ELF-1 (cell line): ENCODE data around the gene SLC52A1.

Source experiments
- DNase-seq: peaks from one replicate; pipeline ENCODE4 v3.0.0-alpha.2; 2016; ENCODE audit warnings: low read depth, low spot score

The SLC52A1 gene

GRCh38 chr17:4987767-4988567, 47.3 kb downstream of the SLC52A1 start:
- DNase-seq = no peak

DNA sequence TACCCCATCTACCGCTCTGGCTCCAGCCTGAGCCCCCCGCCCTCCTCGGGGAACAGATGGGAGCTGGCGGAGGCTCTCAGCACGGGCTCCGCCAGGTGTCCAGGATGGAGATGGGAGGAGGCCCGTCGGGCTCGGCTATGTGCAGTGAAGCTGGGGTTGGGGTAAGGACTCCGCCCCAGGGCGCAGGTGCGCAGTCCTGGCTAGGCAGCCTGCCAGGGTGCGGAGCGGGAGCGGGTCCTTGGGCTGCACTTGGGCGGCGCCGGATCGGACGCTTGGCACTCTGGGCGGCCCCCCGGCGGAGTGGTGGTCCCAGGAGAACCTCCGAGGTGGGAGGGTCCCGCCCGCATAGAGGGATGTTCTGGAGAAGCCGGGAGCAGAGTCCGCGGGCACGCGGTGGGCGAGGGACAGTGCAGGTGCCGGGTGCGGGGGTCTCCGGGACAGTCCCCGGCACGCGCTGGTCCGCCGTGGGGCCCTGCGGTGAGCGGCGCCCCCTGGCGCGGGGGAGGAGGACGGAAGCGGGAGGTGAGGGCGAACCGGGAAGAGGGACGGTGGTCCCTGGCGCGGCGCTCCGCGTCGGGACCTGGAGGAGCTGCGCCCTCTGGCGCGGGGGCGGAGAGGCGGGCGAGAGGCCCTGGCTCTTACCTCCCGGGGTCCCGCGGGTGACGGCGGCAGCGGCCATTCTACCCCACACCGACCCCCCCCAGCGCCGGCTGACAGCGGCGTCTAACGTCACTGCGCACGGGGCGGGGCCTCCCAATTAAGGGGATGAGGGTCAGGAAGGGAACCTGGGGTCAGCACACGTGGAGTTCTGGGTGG, 48.1 kb downstream of the SLC52A1 start, which contains the start of gene CAMTA2:
CAMTA2 (minus strand) TSS at position 725 of the 816 bp plus-strand sequence. CDS start 1,453 bp downstream, outside the sequence.
- DNase-seq = peak; percentile 85

DNA sequence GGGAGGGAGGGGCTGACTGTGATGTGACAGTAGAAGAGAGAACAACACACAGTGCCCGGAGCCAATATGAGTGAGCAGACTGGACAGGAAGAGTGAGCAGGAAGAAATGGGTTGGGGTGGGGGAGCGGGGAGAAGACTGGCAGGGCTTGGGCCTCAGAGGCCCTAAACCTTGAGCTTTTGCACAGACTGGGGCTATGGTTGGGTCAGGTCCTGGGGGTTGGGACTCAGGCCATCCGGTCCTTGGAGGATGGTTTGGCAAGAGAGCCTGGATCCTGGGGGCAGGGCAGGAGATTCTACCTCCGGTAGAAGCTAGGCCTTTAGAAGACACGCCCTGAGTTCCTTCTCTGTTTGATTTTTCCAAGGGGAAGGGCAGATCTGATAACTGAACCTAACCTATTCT, 48.8 kb downstream of the SLC52A1 start:
- DNase-seq = no peak
